ENCODE data around the gene CACNA1D.

CACNA1D gene

GRCh38 chr3:53789459-53789858, 295.0 kb downstream of the CACNA1D start:
- no peaks in the 10 kb centered on the region for H3K36me3 Mint-ChIP-seq (ENCODE audit: low read depth)
- no peak overlapping the region for H3K4me3 Mint-ChIP-seq
- H3K4me1 Mint-ChIP-seq (ENCODE audit: low read depth), result no peaks in the 10 kb centered on the region
- no peak for DNase-seq (ENCODE audit: low spot score)
- no peaks in the 10 kb centered on the region for H3K9me3 Mint-ChIP-seq
- H3K27ac Mint-ChIP-seq, result no peak overlapping the region
- H3K27me3 Mint-ChIP-seq (ENCODE audit: low read depth), result peaks cover 31% of the 10 kb centered on the region

- Mint-ChIP-seq H3K36me3 (ENCODE audit: low read depth) (no peaks in the 10 kb centered on the region), H3K4me1 (ENCODE audit: low read depth) (no peaks in the 10 kb centered on the region), H3K4me3 (no peak overlapping the region), H3K9me3 (no peaks in the 10 kb centered on the region), H3K27ac (no peak overlapping the region), H3K27me3 (ENCODE audit: low read depth) (peaks cover 38% of the 10 kb centered on the region)
- no peak for DNase-seq (ENCODE audit: low spot score)
Measured at GRCh38 chr3:53790470-53790869, 296.1 kb downstream of the CACNA1D start.

GRCh38 chr3:53791317-53791716, 296.9 kb downstream of the CACNA1D start:
- Mint-ChIP-seq H3K27me3 (ENCODE audit: low read depth) (peaks cover 41% of the 10 kb centered on the region), H3K9me3 (no peaks in the 10 kb centered on the region), H3K27ac (no peak overlapping the region), H3K36me3 (ENCODE audit: low read depth) (no peaks in the 10 kb centered on the region), H3K4me1 (ENCODE audit: low read depth) (no peaks in the 10 kb centered on the region), H3K4me3 (no peak overlapping the region)
- no peak for DNase-seq (ENCODE audit: low spot score)

- Mint-ChIP-seq H3K4me3 (no peak overlapping the region), H3K27me3 (ENCODE audit: low read depth) (peaks cover 50% of the 10 kb centered on the region), H3K36me3 (ENCODE audit: low read depth) (no peaks in the 10 kb centered on the region), H3K27ac (no peak overlapping the region), H3K9me3 (no peaks in the 10 kb centered on the region), H3K4me1 (ENCODE audit: low read depth) (no peaks in the 10 kb centered on the region)
- DNase-seq (ENCODE audit: low spot score), result no peak
Measured at GRCh38 chr3:53792866-53793265, 298.5 kb downstream of the CACNA1D start.

GRCh38 chr3:53794597-53794996, 300.2 kb downstream of the CACNA1D start:
- Mint-ChIP-seq H3K9me3 (no peaks in the 10 kb centered on the region), H3K36me3 (ENCODE audit: low read depth) (no peaks in the 10 kb centered on the region), H3K4me3 (no peak overlapping the region), H3K4me1 (ENCODE audit: low read depth) (no peaks in the 10 kb centered on the region), H3K27me3 (ENCODE audit: low read depth) (peaks cover 48% of the 10 kb centered on the region), H3K27ac (no peak overlapping the region)
- DNase-seq (ENCODE audit: low spot score), result no peak

- peaks cover 48% of the 10 kb centered on the region for H3K27me3 Mint-ChIP-seq (ENCODE audit: low read depth)
- no peak for DNase-seq (ENCODE audit: low spot score)
- no peak overlapping the region for H3K27ac Mint-ChIP-seq
- H3K9me3 Mint-ChIP-seq, result no peaks in the 10 kb centered on the region
- H3K4me3 Mint-ChIP-seq, result no peak overlapping the region
- no peaks in the 10 kb centered on the region for H3K4me1 Mint-ChIP-seq (ENCODE audit: low read depth)
- no peaks in the 10 kb centered on the region for H3K36me3 Mint-ChIP-seq (ENCODE audit: low read depth)
Measured at GRCh38 chr3:53795176-53795575, 300.8 kb downstream of the CACNA1D start.

- DNase-seq (ENCODE audit: low spot score), result no peak
- no peak overlapping the region for H3K27ac Mint-ChIP-seq
- H3K4me1 Mint-ChIP-seq (ENCODE audit: low read depth), result no peaks in the 10 kb centered on the region
- peaks cover 41% of the 10 kb centered on the region for H3K27me3 Mint-ChIP-seq (ENCODE audit: low read depth)
- no peaks in the 10 kb centered on the region for H3K9me3 Mint-ChIP-seq
- H3K36me3 Mint-ChIP-seq (ENCODE audit: low read depth), result no peaks in the 10 kb centered on the region
- no peak overlapping the region for H3K4me3 Mint-ChIP-seq
Measured at GRCh38 chr3:53795789-53796560, 301.6 kb downstream of the CACNA1D start.

GRCh38 chr3:53798144-53798543, 303.7 kb downstream of the CACNA1D start:
- DNase-seq (ENCODE audit: low spot score), result no peak
- Mint-ChIP-seq H3K9me3 (no peaks in the 10 kb centered on the region), H3K27me3 (ENCODE audit: low read depth) (peaks cover 41% of the 10 kb centered on the region), H3K4me1 (ENCODE audit: low read depth) (no peaks in the 10 kb centered on the region), H3K4me3 (no peak overlapping the region), H3K36me3 (ENCODE audit: low read depth) (no peaks in the 10 kb centered on the region), H3K27ac (no peak overlapping the region)

GRCh38 chr3:53799338-53799865, 305.0 kb downstream of the CACNA1D start:
- no peak for DNase-seq (ENCODE audit: low spot score)
- no peaks in the 10 kb centered on the region for H3K36me3 Mint-ChIP-seq (ENCODE audit: low read depth)
- no peak overlapping the region for H3K27ac Mint-ChIP-seq
- H3K9me3 Mint-ChIP-seq, result no peaks in the 10 kb centered on the region
- H3K4me1 Mint-ChIP-seq (ENCODE audit: low read depth), result no peaks in the 10 kb centered on the region
- H3K27me3 Mint-ChIP-seq (ENCODE audit: low read depth), result peaks cover 33% of the 10 kb centered on the region
- H3K4me3 Mint-ChIP-seq, result no peak overlapping the region

- Mint-ChIP-seq H3K27ac (no peak overlapping the region), H3K4me1 (ENCODE audit: low read depth) (no peaks in the 10 kb centered on the region), H3K9me3 (no peaks in the 10 kb centered on the region), H3K4me3 (no peak overlapping the region), H3K27me3 (ENCODE audit: low read depth) (peaks cover 27% of the 10 kb centered on the region), H3K36me3 (ENCODE audit: low read depth) (no peaks in the 10 kb centered on the region)
- DNase-seq (ENCODE audit: low spot score), result no peak
Measured at GRCh38 chr3:53800041-53800906, 305.9 kb downstream of the CACNA1D start.

- Mint-ChIP-seq H3K4me1 (ENCODE audit: low read depth) (no peaks in the 10 kb centered on the region), H3K36me3 (ENCODE audit: low read depth) (no peaks in the 10 kb centered on the region), H3K4me3 (no peak overlapping the region), H3K9me3 (no peaks in the 10 kb centered on the region), H3K27me3 (ENCODE audit: low read depth) (peaks cover 19% of the 10 kb centered on the region), H3K27ac (no peak overlapping the region)
- no peak for DNase-seq (ENCODE audit: low spot score)
Measured at GRCh38 chr3:53801319-53801718, 306.9 kb downstream of the CACNA1D start.

- Mint-ChIP-seq H3K9me3 (no peaks in the 10 kb centered on the region), H3K27ac (no peak overlapping the region), H3K4me3 (no peak overlapping the region), H3K36me3 (ENCODE audit: low read depth) (no peaks in the 10 kb centered on the region), H3K4me1 (ENCODE audit: low read depth) (no peaks in the 10 kb centered on the region), H3K27me3 (ENCODE audit: low read depth) (peaks cover 12% of the 10 kb centered on the region)
- DNase-seq (ENCODE audit: low spot score), result no peak
Measured at GRCh38 chr3:53802256-53802880, 308.0 kb downstream of the CACNA1D start.

- Mint-ChIP-seq H3K27ac (no peak overlapping the region), H3K27me3 (ENCODE audit: low read depth) (peaks cover 3% of the 10 kb centered on the region), H3K4me3 (no peak overlapping the region), H3K36me3 (ENCODE audit: low read depth) (no peaks in the 10 kb centered on the region), H3K4me1 (ENCODE audit: low read depth) (no peaks in the 10 kb centered on the region), H3K9me3 (no peaks in the 10 kb centered on the region)
- DNase-seq (ENCODE audit: low spot score), result no peak
Measured at GRCh38 chr3:53803124-53803815, 308.9 kb downstream of the CACNA1D start.

Data from T-helper 2 cell treated with Interferon-gamma antibody and Interleukin-4, amounts not matched to agents 5 μg/mL and 100 μg/mL, for 36 hours (primary cell).